GM10266 (cell line): ENCODE data around the gene SERTAD4.
"Not testable (repeated sequence)": the region's sequence is repeated elsewhere in the genome, so short reads cannot be mapped to it uniquely, and the experiment has no call there.

Experiments used
- DNase-seq: peaks from one replicate; pipeline ENCODE4 v3.0.0; 2012; ENCODE audit errors: extremely low spot score
- TF ChIP-seq, protein P1 (sequence below): IDR thresholded peaks from 2 replicates; pipeline ENCODE4 v1.5.1; 2012; ENCODE audit warnings: mild to moderate bottlenecking, low read depth; ENCODE audit not compliant: control insufficient read depth, insufficient read depth; ENCODE audit errors: missing control alignments

Gene SERTAD4

DNA sequence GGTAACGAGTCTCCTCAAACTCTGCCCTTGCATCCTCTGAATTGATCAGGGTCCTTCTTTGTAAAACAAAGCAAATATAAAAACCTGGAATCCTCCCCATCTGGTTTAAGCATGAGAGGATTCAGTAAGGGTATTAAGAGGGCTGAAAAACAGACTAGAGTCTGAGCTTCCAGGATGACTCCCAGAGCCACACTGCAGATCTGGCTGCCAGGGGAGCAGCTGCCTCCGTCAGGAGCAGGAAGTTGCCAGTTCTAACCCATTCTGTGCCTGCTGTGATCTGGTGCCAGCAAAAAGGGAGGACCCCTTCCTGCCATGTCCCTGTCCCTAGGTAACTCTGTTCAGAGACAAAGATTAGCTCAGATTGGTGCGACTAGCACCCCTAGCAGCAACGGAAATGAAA, 27.5 kb downstream of the SERTAD4 start:
- TF ChIP-seq, protein P1, sequence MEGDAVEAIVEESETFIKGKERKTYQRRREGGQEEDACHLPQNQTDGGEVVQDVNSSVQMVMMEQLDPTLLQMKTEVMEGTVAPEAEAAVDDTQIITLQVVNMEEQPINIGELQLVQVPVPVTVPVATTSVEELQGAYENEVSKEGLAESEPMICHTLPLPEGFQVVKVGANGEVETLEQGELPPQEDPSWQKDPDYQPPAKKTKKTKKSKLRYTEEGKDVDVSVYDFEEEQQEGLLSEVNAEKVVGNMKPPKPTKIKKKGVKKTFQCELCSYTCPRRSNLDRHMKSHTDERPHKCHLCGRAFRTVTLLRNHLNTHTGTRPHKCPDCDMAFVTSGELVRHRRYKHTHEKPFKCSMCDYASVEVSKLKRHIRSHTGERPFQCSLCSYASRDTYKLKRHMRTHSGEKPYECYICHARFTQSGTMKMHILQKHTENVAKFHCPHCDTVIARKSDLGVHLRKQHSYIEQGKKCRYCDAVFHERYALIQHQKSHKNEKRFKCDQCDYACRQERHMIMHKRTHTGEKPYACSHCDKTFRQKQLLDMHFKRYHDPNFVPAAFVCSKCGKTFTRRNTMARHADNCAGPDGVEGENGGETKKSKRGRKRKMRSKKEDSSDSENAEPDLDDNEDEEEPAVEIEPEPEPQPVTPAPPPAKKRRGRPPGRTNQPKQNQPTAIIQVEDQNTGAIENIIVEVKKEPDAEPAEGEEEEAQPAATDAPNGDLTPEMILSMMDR = no peak
- no peak for DNase-seq

DNA sequence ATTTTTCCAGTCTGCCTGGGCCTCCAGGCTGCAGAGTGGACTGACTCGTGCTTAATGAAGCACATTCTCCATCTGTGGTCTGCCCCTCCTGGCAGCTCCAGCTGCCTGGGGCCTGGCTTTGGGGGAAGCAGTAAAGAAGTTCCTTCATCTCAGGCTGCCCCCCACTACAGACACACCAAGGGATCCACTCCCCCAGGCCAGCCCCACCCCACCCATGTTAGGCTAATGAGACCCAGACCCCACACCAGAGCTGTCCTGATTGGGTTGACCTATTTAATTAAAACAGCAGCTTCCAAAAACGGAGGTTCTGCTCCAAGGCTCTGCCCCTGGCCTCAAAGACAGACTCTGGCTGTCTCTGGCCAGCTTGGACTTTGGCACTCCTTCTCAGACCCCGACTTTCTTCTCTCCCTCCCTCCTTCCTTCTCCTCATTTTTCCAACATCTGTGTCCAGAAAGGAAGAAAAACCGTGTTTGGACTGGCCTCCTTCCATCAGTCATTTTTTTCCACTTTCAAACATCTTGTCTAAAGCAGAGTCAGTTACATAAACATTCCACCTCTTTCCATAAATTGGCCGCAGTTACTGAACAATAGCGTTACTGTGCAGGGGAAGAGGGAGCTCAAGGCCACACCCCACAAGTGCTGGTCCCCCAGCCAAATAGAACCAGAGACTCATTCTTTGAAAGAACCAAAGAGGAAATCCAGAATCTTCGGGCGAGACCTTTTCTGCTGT, 29.7 kb downstream of the SERTAD4 start:
- DNase-seq = no peak
- TF ChIP-seq, protein P1 = no peak

DNA sequence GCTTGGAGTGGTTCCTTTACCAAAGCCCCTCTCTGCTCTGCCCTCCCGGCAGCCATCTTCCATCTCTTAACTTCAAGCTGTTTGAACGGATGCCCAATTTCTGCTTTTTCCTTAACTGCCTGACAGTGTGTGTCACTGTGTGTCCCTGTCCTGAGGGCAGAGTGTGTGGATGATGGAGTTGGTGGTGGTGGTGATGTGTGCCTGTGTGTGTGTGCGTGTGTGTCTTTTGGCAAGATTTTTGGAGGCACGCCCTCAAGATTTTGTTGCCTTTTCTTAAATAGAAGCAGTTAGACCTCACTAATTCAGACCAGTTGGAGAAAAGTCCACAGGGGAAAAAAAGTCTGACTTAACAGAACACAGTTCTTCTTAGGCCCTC, 30.3 kb downstream of the SERTAD4 start:
- TF ChIP-seq, protein P1 = no peak

DNA sequence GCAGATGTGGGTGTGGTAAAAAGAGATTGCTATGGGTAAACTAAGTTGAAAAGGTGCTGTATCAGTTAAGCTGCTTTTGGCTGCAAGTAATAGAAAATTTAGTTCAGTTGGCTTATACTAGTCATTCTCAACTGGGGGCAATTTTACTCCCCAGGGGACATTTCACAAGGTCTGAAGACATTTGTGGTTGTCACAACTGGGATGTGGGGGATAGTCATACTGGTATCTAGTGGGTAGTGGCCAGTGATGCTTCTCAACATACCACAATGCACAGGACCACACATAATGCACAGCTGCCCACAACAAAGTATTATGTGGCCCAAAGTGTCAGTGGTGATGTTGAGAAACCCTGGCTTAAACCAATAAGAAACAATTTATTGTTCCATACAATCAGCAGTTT, 31.4 kb downstream of the SERTAD4 start:
- DNase-seq = no peak
- TF ChIP-seq, protein P1 = no peak

More for the DNA sequence above, 30.3 kb downstream of the SERTAD4 start:
- no peak for DNase-seq

DNA sequence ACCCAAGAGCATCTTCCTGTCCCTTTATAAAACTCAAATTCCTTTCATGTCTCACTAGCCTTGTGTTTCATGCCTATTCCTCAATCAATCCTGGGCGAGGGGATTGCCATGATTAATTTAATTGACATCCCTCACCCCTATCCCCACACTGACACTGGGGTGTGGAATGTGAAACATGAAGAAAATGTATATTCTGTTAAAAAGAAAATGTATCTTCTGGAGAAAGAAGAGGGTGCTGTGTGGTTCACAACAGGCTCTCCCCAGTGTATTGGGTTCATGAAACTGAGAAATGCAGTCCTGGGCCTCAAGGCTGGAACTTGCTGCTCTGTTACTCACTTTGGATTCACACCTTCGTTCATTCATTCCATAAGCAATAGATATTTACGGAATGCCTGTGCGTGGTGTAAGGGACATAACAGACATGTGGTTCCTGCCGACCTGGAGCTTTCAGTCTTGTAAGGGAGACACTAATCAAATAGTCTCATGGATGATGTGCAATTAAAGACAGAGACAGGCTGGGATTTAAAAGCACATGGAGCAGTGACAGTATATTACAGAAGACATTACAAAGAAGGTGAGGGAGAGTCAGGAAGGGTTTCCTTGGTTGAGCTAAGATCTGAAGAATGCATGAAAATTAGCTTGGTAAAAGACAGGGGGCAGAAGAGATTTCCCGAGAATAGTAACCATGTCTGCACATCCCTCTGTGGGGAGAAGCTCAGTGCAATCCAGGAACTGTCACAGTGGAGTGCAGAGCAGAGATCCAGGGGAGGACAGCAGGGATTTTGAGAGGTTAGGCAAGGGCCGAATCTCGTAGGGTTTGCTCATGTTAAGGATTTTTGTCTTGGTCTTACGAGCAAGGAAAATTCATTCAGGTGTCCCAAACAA, 32.1 kb downstream of the SERTAD4 start:
- DNase-seq = no peak
- TF ChIP-seq, protein P1 = peak; percentile 2

DNA sequence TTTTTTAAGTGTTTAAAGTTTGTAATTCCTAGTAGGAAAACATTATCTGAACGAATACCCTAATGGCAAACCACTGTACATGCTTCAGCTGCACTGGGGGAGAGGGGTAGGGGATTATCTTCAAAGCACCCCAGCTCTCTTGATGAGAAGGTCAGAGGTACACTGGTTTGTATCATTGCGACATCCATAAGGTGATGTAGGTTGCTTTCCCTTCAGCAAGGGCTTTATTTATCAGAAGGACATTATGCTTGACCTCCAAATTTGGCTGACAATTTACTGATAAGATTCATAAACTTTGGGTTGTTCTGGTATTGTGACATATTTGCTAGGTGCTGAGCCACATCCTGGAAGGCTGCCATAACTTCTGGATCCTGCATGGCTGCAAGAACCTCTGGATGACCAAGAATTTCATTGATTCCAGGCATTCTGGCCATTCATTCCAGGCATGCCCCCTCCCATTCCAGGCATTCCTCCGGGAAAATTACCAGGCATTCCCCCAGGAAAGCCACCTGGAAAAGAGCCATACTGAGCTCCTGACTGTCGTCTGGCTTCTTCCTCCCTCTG, 32.9 kb downstream of the SERTAD4 start:
- not testable (repeated sequence) for DNase-seq

DNA sequence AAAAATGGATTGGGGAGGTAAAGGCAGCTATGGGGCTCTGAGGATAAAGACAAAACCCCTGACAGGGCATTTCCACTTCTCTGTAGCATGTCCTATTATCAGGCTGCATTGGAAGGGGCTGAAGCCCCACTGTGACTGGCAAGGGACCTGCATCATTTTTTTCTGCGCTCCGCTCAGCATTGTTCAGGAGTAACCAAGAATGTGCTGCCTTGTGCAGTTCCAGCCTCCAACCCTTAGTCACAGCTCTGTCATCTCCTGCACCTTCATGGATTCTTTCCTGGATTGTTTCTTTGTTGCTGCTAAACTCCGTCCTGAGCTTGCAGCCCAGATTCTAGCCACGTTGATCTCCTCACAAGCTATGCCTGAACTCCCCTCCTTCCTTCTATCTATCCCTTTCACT, 37.4 kb downstream of the SERTAD4 start:
- no peak for DNase-seq
- TF ChIP-seq, protein P1 = no peak
